GM12864 (cell line): ENCODE results near the gene RNF8.
"Not testable (repeated sequence)": the region's sequence is repeated elsewhere in the genome, so short reads cannot be mapped to it uniquely, and the experiment has no call there.

Source experiments
- DNase-seq: peaks from one replicate; pipeline ENCODE4 v3.0.0-alpha.2; 2011; ENCODE audit warnings: low read depth
- H3K4me3 ChIP-seq: 2 replicates; pipeline ENCODE4 v1.5.1; 2011; ENCODE audit warnings: mild to moderate bottlenecking, low read depth, low read length, control low read depth
- CTCF ChIP-seq: IDR thresholded peaks from 2 replicates; pipeline ENCODE4 v1.5.1; 2011; ENCODE audit warnings: low read depth, mild to moderate bottlenecking, moderate library complexity, low read length, control low read depth, inconsistent platforms; ENCODE audit errors: missing control alignments

Gene RNF8

GRCh38 chr6:37399795-37400490, 46.2 kb downstream of the RNF8 start:
- H3K4me3 ChIP-seq, result no peak overlapping the region
- no peak for DNase-seq
- TF ChIP-seq CTCF, result no peak

- DNase-seq, H3K4me3 ChIP-seq: not testable (repeated sequence)
These were observed 47.9 kb downstream of the RNF8 start for GRCh38 chr6:37401658-37402057.

- H3K4me3 ChIP-seq, result no peak overlapping the region
- TF ChIP-seq CTCF, result no peak
- no peak for DNase-seq
These were observed 53.1 kb downstream of the RNF8 start for GRCh38 chr6:37406726-37407341.

- H3K4me3 ChIP-seq, result no peak overlapping the region
- DNase-seq, result no peak
- no peak for TF ChIP-seq CTCF
These were observed 54.2 kb downstream of the RNF8 start for GRCh38 chr6:37407948-37408347.

GRCh38 chr6:37409501-37409900, 55.7 kb downstream of the RNF8 start:
- TF ChIP-seq CTCF, result no peak
- no peak for DNase-seq
- no peak overlapping the region for H3K4me3 ChIP-seq

GRCh38 chr6:37417393-37417792, 63.6 kb downstream of the RNF8 start:
- no peak for DNase-seq

GRCh38 chr6:37418722-37419121, 64.9 kb downstream of the RNF8 start:
- no peak overlapping the region for H3K4me3 ChIP-seq
- DNase-seq, result no peak
- no peak for TF ChIP-seq CTCF

More at GRCh38 chr6:37417393-37417792, 63.6 kb downstream of the RNF8 start:
- TF ChIP-seq CTCF, result no peak
- no peak overlapping the region for H3K4me3 ChIP-seq
